GM12878 (cell line): Measurements from ENCODE around the gene UQCRQ.

Experiments used
- CEBPB ChIP-seq, 2 experiments: fragments of 150-350 bp in 1 of 2; IDR thresholded peaks; 2 replicates each; pipeline ENCODE4 v1.6.1; 2012 to 2014; ENCODE audit warnings: low read depth in 2 of 2, low read length in 2 of 2, borderline replicate concordance in 1 of 2, inconsistent platforms in 1 of 2
- CTCF ChIP-seq, 3 experiments: IDR thresholded peaks in 2 of 3; conservative IDR thresholded peaks in 1 of 3; 2 replicates each; pipeline ENCODE4 v1.5.1; 2011; ENCODE audit warnings: low read depth in 3 of 3, low read length in 3 of 3, mild to moderate bottlenecking in 3 of 3, control low read depth in 2 of 3, moderate library complexity in 2 of 3, inconsistent platforms in 1 of 3, mixed read lengths in 1 of 3; ENCODE audit not compliant: control insufficient read depth in 2 of 3, insufficient read depth in 1 of 3; ENCODE audit errors: extremely low read depth in 1 of 3
- HDAC2 ChIP-seq: fragments of 200-600 bp; sonication (generic); IDR thresholded peaks from 2 replicates; pipeline ENCODE4 v1.6.1; 2017
- JUNB ChIP-seq: IDR thresholded peaks from 2 replicates; pipeline ENCODE4 v1.6.1; 2016; ENCODE audit warnings: antibody characterized with exemption, mild to moderate bottlenecking
- POU2F2 ChIP-seq: IDR thresholded peaks from 3 replicates; pipeline ENCODE4 v1.6.1; 2011; ENCODE audit warnings: low read depth, mild to moderate bottlenecking, low read length, borderline replicate concordance
- RAD21 ChIP-seq: IDR thresholded peaks from 2 replicates; pipeline ENCODE4 v1.6.1; 2011; ENCODE audit warnings: mild to moderate bottlenecking, low read depth, low read length, moderate library complexity; ENCODE audit not compliant: insufficient read depth
- SIN3A ChIP-seq: IDR thresholded peaks from 2 replicates; pipeline ENCODE4 v1.6.1; 2012; ENCODE audit warnings: low read depth, low read length, improper control_type of control experiment

GRCh38 chr5:132873119-132873929, 6.9 kb downstream of the UQCRQ start, which contains the start of gene LEAP2:
- no peak for TF ChIP-seq SIN3A
- no peak for TF ChIP-seq POU2F2
- no peak for TF ChIP-seq CTCF (IDR thresholded peaks at IDR 0.05 in 2 of 3, conservative IDR thresholded peaks at IDR 0.05 in 1 of 3; ENCODE audit: control insufficient read depth in 2 of 3, extremely low read depth in 1 of 3, insufficient read depth in 1 of 3, low read depth in 3 of 3, low read length in 3 of 3)
- TF ChIP-seq CEBPB (IDR thresholded peaks at IDR 0.05; ENCODE audit: borderline replicate concordance in 1 of 2, low read depth in 2 of 2, low read length in 2 of 2) = no peak
- no peak for TF ChIP-seq HDAC2
- no peak for TF ChIP-seq JUNB
- no peak for TF ChIP-seq RAD21
